CD4-positive, CD25-positive, alpha-beta regulatory T cell (primary cell): ENCODE data around the gene ZNF33A. TPM values are rescaled to one million over a fixed set of nuclear protein-coding genes. Genes with fewer than 3 reads are reported as not detected.

Experiments
- ATAC-seq, 2 donors: fragments of 150-1000 bp; cut with Tn5 transposase; one replicate each; pipeline ENCODE4 v1.10.0; 2021; ENCODE audit warnings: low read depth in 2 of 2, moderate number of reproducible peaks in 2 of 2, moderate library complexity in 1 of 2
- DNase-seq, 3 donors: peaks; one replicate each; pipeline versions ENCODE4 v3.0.0 to v3.0.0-alpha.2; 2012 to 2022; ENCODE audit warnings: mixed read lengths in 1 of 3
- H3K27ac ChIP-seq: one replicate; pipeline ENCODE4 v1.7.0; 2013; ENCODE audit warnings: mild to moderate bottlenecking, low read length; ENCODE audit not compliant: insufficient read depth, poor library complexity, severe bottlenecking
- H3K27me3 ChIP-seq: one replicate; pipeline ENCODE4 v1.7.0; 2013; ENCODE audit warnings: low read length; ENCODE audit not compliant: control insufficient read depth, insufficient read depth
- H3K36me3 ChIP-seq: one replicate; pipeline ENCODE4 v1.7.0; 2013; ENCODE audit warnings: mild to moderate bottlenecking, low read length, moderate library complexity; ENCODE audit not compliant: control insufficient read depth, insufficient read depth
- H3K4me1 ChIP-seq: 2 replicates; pipeline ENCODE4 v1.7.0; 2013; ENCODE audit warnings: mild to moderate bottlenecking, low read length; ENCODE audit not compliant: insufficient read depth, control insufficient read depth, poor library complexity, severe bottlenecking
- H3K4me3 ChIP-seq: one replicate; pipeline ENCODE4 v1.7.0; 2013; ENCODE audit warnings: low read depth, mild to moderate bottlenecking, low read length, moderate library complexity
- H3K9me3 ChIP-seq, 2 experiments: 1 replicate in 1 of 2; 2 replicates in 1 of 2; pipeline ENCODE4 v1.7.0; 2013; ENCODE audit warnings: low read length in 2 of 2, mild to moderate bottlenecking in 1 of 2, moderate library complexity in 1 of 2; ENCODE audit not compliant: control insufficient read depth in 2 of 2
- H3K27ac Mint-ChIP-seq, 3 donors: one replicate each; pipeline ENCODE4 v1.8.0; 2020 to 2022; ENCODE audit warnings: mild to moderate bottlenecking in 3 of 3, mixed read lengths in 3 of 3, moderate library complexity in 2 of 3
- H3K27me3 Mint-ChIP-seq: one replicate; pipeline ENCODE4 v1.8.0; 2022; ENCODE audit warnings: mild to moderate bottlenecking, mixed read lengths
- H3K36me3 Mint-ChIP-seq: one replicate; pipeline ENCODE4 v1.8.0; 2020; ENCODE audit warnings: mixed read lengths
- H3K4me1 Mint-ChIP-seq, 4 donors: one replicate each; pipeline ENCODE4 v1.8.0; 2020 to 2022; ENCODE audit warnings: mixed read lengths in 4 of 4, mild to moderate bottlenecking in 1 of 4
- H3K4me3 Mint-ChIP-seq, 4 donors: one replicate each; pipeline ENCODE4 v1.8.0; 2020 to 2022; ENCODE audit warnings: mild to moderate bottlenecking in 4 of 4, mixed read lengths in 4 of 4, moderate library complexity in 3 of 4
- H3K9me3 Mint-ChIP-seq, 7 donors: one replicate each; pipeline ENCODE4 v1.8.0; 2020 to 2022; ENCODE audit warnings: mixed read lengths in 7 of 7, mild to moderate bottlenecking in 3 of 7, moderate library complexity in 2 of 7
- polyA plus RNA-seq, 4 donors: library from polyadenylated mRNA; unstranded; fragments of 300-500 nt; fragmentation: Illumina TruSeq; gene quantifications; one replicate each; pipeline ENCODE4 v1.2.3, GENCODE V29; 2021
- total RNA-seq: library from RNA; stranded (reverse); gene quantifications from one replicate; pipeline ENCODE4 v1.2.3, GENCODE V29; 2022

ZNF33A gene
- total and polyA plus RNA-seq, 5 donors from 2014 or later, result 17.0 to 46.0 (median 19.7) TPM

DNA sequence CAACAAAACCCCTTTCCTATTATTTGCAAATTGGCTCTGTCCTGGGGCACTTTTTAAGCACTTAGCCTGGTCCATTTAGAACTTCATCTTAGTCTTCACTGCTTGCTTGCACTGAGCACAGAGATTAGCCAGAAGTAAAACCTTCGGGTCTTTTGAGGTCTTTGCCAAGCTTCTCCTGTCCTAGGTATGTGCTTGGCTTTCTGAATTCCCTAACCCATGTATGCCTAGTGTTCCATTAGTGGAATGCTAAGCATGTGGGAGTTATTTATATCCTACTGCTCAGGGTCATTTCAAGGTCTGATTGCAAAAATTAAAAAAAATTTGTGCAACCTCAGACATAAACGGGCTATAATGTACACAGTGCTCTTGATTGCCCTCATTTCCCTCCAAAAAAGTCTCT is 101.7 kb downstream of the ZNF33A start:
- H3K9me3 Mint-ChIP-seq, result peaks cover 0 to 87% (median 58%) of the 10 kb centered on the region in 7 donors
- Histone ChIP-seq H3K4me1 (no peaks in the 10 kb centered on the region), H3K4me3 (no peak overlapping the region), H3K27me3 (no peaks in the 10 kb centered on the region), H3K36me3 (peaks cover 39% of the 10 kb centered on the region), H3K9me3 (peaks cover 56 to 67% of the 10 kb centered on the region in 2 experiments), H3K27ac (no peak overlapping the region)
- H3K36me3 Mint-ChIP-seq, result peaks cover 52% of the 10 kb centered on the region
- H3K4me1 Mint-ChIP-seq, result peaks cover 0 to 2% (median under 1%) of the 10 kb centered on the region in 4 donors
- no peak for DNase-seq
- no peak overlapping the region for H3K27ac Mint-ChIP-seq
- ATAC-seq, result no peak
- no peaks in the 10 kb centered on the region for H3K27me3 Mint-ChIP-seq
- H3K4me3 Mint-ChIP-seq, result no peak overlapping the region

Other genes starting within 250 kb of the ZNF33A start
- gene ZNF248, start 153.1 kb upstream of the ZNF33A start, total RNA-seq, result 5.7 TPM
- 1 to 10 TPM; 3.1 to 5.4 (median 4.3) TPM for gene ZNF248, start 153.1 kb upstream of the ZNF33A start, polyA plus RNA-seq
- gene ZNF25, start 34.0 kb upstream of the ZNF33A start, total RNA-seq, result 5.9 TPM
- 1 to 10 TPM; 3.0 to 5.6 (median 5.1) TPM for gene ZNF25, start 34.0 kb upstream of the ZNF33A start, polyA plus RNA-seq
- 18.8 TPM for gene ZNF37A, start 83.7 kb downstream of the ZNF33A start, total RNA-seq
- gene ZNF37A, start 83.7 kb downstream of the ZNF33A start, polyA plus RNA-seq, result 1 to 10 TPM; 4.2 to 4.7 (median 4.3) TPM